ENCODE measurements around the gene C1RL.

C1RL gene

GRCh38 chr12:7061596-7061995, 47.4 kb downstream of the C1RL start:
- H3K9ac ChIP-seq (ENCODE audit: low read length) = no peak overlapping the region

GRCh38 chr12:7061138-7061537, 47.9 kb downstream of the C1RL start:
- no peaks in the 10 kb centered on the region for H3K4me1 ChIP-seq (ENCODE audit: low read length)
- H3K27me3 ChIP-seq (replicated peaks; ENCODE audit: insufficient read depth, low read length) = no peaks in the 10 kb centered on the region

More at GRCh38 chr12:7061596-7061995, 47.4 kb downstream of the C1RL start:
- no peak overlapping the region for H3K4me2 ChIP-seq (ENCODE audit: low read depth, low read length)
- H3K4me1 ChIP-seq (ENCODE audit: low read length) = no peaks in the 10 kb centered on the region
- no peaks in the 10 kb centered on the region for H3K79me2 ChIP-seq (ENCODE audit: low read length)
- H3K9me2 ChIP-seq (replicated peaks; ENCODE audit: insufficient read depth, low read length) = no peaks in the 10 kb centered on the region
- no peaks in the 10 kb centered on the region for H4K20me1 ChIP-seq (ENCODE audit: insufficient read depth, low read length)
- H3K36me3 ChIP-seq (replicated peaks; ENCODE audit: insufficient read depth, low read length) = no peaks in the 10 kb centered on the region
- DNase-seq = no peak
- no peaks in the 10 kb centered on the region for H3K9me3 ChIP-seq (replicated peaks; ENCODE audit: insufficient read depth, low read length)
- no peak overlapping the region for H3K27ac ChIP-seq (ENCODE audit: low read length)
- H3K4me3 ChIP-seq (ENCODE audit: low read length) = no peak overlapping the region
- H3K27me3 ChIP-seq (replicated peaks; ENCODE audit: insufficient read depth, low read length) = no peaks in the 10 kb centered on the region
- no peak overlapping the region for H2AFZ ChIP-seq (ENCODE audit: low read length)
- no peaks in the 10 kb centered on the region for H3F3A ChIP-seq (ENCODE audit: insufficient read depth, low read length)
- TF ChIP-seq EZH2 (optimal IDR thresholded peaks at IDR 0.05; ENCODE audit: low read depth, low read length) (no peak), CTCF (IDR thresholded peaks at IDR 0.05; ENCODE audit: low read length) (no peak), EZH2phosphoT487 (IDR thresholded peaks at IDR 0.05; ENCODE audit: low read length) (no peak)

GRCh38 chr12:7060353-7060954, 48.6 kb downstream of the C1RL start, which contains the start of gene C1S:
C1S (plus strand) TSS chr12:7060718; CDS start chr12:7061913, 1,195 bp downstream.
- H3K79me2 ChIP-seq (ENCODE audit: low read length) = no peaks in the 10 kb centered on the region
- H3F3A ChIP-seq (ENCODE audit: insufficient read depth, low read length) = no peaks in the 10 kb centered on the region
- no peaks in the 10 kb centered on the region for H3K4me1 ChIP-seq (ENCODE audit: low read length)
- H3K27me3 ChIP-seq (replicated peaks; ENCODE audit: insufficient read depth, low read length) = no peaks in the 10 kb centered on the region
- no peaks in the 10 kb centered on the region for H4K20me1 ChIP-seq (ENCODE audit: insufficient read depth, low read length)
- H3K9me3 ChIP-seq (replicated peaks; ENCODE audit: insufficient read depth, low read length) = no peaks in the 10 kb centered on the region
- no peak within 1 kb of the TSS for H2AFZ ChIP-seq (ENCODE audit: low read length)
- H3K36me3 ChIP-seq (replicated peaks; ENCODE audit: insufficient read depth, low read length) = no peaks in the 10 kb centered on the region
- no peak within 1 kb of the TSS for H3K27ac ChIP-seq (ENCODE audit: low read length)
- H3K9me2 ChIP-seq (replicated peaks; ENCODE audit: insufficient read depth, low read length) = no peaks in the 10 kb centered on the region
- no peak for DNase-seq
- TF ChIP-seq EZH2phosphoT487 (IDR thresholded peaks at IDR 0.05; ENCODE audit: low read length) (no peak), CTCF (IDR thresholded peaks at IDR 0.05; ENCODE audit: low read length) (no peak), EZH2 (optimal IDR thresholded peaks at IDR 0.05; ENCODE audit: low read depth, low read length) (no peak)
- H3K9ac ChIP-seq (ENCODE audit: low read length) = no peak within 1 kb of the TSS
- H3K4me2 ChIP-seq (ENCODE audit: low read depth, low read length) = no peak within 1 kb of the TSS
- no peak within 1 kb of the TSS for H3K4me3 ChIP-seq (ENCODE audit: low read length)

More at GRCh38 chr12:7061138-7061537, 47.9 kb downstream of the C1RL start:
- H3F3A ChIP-seq (ENCODE audit: insufficient read depth, low read length) = no peaks in the 10 kb centered on the region
- TF ChIP-seq EZH2phosphoT487 (IDR thresholded peaks at IDR 0.05; ENCODE audit: low read length) (no peak), EZH2 (optimal IDR thresholded peaks at IDR 0.05; ENCODE audit: low read depth, low read length) (no peak), CTCF (IDR thresholded peaks at IDR 0.05; ENCODE audit: low read length) (no peak)
- H3K4me2 ChIP-seq (ENCODE audit: low read depth, low read length) = no peak overlapping the region
- H3K79me2 ChIP-seq (ENCODE audit: low read length) = no peaks in the 10 kb centered on the region
- no peak overlapping the region for H3K9ac ChIP-seq (ENCODE audit: low read length)
- H3K9me3 ChIP-seq (replicated peaks; ENCODE audit: insufficient read depth, low read length) = no peaks in the 10 kb centered on the region
- H3K36me3 ChIP-seq (replicated peaks; ENCODE audit: insufficient read depth, low read length) = no peaks in the 10 kb centered on the region
- no peak overlapping the region for H3K4me3 ChIP-seq (ENCODE audit: low read length)
- H3K27ac ChIP-seq (ENCODE audit: low read length) = no peak overlapping the region
- H3K9me2 ChIP-seq (replicated peaks; ENCODE audit: insufficient read depth, low read length) = no peaks in the 10 kb centered on the region
- no peak for DNase-seq
- no peak overlapping the region for H2AFZ ChIP-seq (ENCODE audit: low read length)
- H4K20me1 ChIP-seq (ENCODE audit: insufficient read depth, low read length) = no peaks in the 10 kb centered on the region

Data from MM.1S (cell line).